GM12892 (cell line): ENCODE measurements around the gene ZNF473.
"Not testable (repeated sequence)": the region's sequence is repeated elsewhere in the genome, so short reads cannot be mapped to it uniquely, and the experiment has no call there.

Experiments
- DNase-seq: peaks from one replicate; pipeline ENCODE4 v3.0.0; 2011; ENCODE audit not compliant: insufficient read length
- FAIRE-seq: peaks from 2 replicates; lab custom pipeline; 2011; peaks lifted over from hg19 to GRCh38; lab: Jason Lieb, UNC
- POLR2A ChIP-seq: IDR thresholded peaks from 2 replicates; pipeline ENCODE4 v1.6.1; 2011; ENCODE audit warnings: low read depth, low read length, control low read depth
- POLR2AphosphoS5 ChIP-seq: IDR thresholded peaks from 2 replicates; pipeline ENCODE4 v1.6.1; 2011; ENCODE audit warnings: low read depth, low read length, control low read depth
- TAF1 ChIP-seq: IDR thresholded peaks from 2 replicates; pipeline ENCODE4 v1.6.1; 2011; ENCODE audit warnings: low read depth, mild to moderate bottlenecking, control low read depth, low read length, borderline replicate concordance

Gene ZNF473

DNA sequence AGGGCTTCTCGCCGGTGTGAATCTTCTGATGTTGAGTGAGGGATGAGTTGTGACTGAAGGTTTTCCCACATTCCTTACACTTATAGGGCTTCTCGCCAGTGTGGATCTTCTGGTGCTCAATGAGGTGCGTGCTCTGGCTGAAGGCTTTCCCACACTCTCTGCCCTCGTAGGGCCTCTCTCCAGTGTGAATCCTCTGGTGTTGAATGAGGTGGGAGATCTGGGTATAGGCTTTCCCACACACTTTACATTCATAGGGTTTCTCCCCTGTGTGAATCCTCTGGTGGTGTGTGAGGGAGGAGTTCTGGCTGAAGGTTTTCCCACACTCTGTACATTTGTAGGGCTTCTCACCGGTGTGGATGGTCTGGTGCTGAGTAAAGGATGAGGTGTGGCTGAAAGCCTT, 33.2 kb downstream of the ZNF473 start:
- no peak for TF ChIP-seq POLR2A
- no peak for TF ChIP-seq TAF1
- TF ChIP-seq POLR2AphosphoS5, result no peak
- DNase-seq (no peak), FAIRE-seq (no peak)

DNA sequence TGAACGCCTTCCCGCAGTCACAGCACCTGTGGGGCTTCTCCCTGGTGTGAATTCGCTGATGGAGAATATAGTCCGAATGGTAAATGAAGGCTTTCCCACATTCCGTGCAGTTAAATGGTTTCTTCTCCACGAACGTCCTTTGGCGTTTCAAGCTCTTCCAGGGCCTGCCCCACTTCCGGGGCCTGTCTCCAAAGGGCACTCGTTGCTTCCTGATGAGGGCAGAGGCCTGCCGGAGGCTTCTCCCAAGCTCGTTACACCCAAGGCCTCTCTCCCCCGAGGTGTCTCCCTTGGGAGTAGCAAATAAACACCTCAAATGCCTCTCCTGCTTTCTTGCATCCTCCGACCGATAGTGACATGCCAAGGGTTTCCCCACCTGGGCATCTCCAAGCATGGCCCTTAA, 34.3 kb downstream of the ZNF473 start:
- FAIRE-seq (no peak), DNase-seq (no peak)
- TF ChIP-seq TAF1 (no peak), POLR2A (no peak), POLR2AphosphoS5 (no peak)

DNA sequence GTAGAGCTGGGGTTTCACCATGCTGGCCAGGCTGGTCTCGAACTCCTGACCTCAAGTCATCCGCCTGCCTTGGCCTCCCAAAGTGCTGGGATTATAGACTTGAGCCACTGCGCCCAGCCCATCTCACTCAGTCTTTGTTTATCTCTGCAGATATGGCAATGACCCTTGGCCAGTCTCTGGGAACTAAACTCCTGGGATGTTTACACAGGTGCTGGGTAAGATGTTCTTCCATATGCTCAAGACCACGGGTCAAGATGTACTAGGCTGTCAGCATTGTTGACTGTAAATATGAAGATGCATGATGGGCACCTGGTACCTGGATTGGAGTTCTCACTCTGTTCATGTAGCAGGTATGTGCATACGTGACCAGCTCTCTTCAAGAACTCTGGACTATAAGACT, 35.8 kb downstream of the ZNF473 start:
- DNase-seq (no peak), FAIRE-seq (no peak)
- TF ChIP-seq POLR2A (no peak), POLR2AphosphoS5 (no peak), TAF1 (no peak)

GRCh38 chr19:50065938-50066337, 40.1 kb downstream of the ZNF473 start:
- DNase-seq (no peak), FAIRE-seq (no peak)
- TF ChIP-seq TAF1, result no peak
- TF ChIP-seq POLR2A, result no peak
- TF ChIP-seq POLR2AphosphoS5, result no peak

DNA sequence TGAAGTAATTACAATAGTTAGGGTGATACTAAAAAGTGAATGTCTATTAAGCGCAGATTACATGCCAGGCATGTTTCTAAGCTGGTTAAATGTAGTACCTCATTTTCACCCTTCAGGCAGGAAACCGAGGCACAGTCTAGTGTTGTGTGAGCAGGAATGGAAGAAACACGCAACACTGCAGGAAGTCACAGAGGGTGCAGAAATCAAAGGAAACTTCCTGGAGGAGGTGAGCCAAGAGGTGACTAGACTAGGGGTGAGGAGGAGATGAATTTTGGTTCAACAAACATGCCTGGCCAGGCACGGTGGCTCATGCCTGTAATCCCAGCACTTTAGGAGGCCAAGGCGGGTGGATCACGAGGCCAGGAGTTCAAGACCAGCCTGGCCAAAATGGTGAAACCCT, 41.8 kb downstream of the ZNF473 start:
- FAIRE-seq (no peak), DNase-seq (no peak)
- TF ChIP-seq POLR2A, result no peak
- TF ChIP-seq TAF1, result no peak
- TF ChIP-seq POLR2AphosphoS5, result no peak

DNA sequence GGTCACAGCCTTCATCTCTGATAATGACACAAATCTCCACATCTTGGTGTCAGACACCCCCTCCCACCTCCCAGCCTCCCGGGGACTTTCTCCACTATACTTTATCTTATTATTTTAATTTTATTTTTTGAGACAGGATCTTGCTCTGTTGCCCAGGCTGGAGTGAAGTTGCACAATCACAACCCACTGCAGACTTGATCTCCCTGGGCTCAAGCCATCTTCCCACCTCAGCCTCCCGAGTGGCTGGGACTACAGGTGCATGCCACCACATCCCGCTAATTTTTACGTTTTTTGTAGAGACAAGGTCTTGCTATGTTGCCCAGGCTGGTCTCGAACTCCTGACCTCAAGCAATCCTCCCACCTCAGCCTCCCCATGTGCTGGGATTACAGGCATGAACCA, 42.6 kb downstream of the ZNF473 start:
- not testable (repeated sequence) for FAIRE-seq, DNase-seq

GRCh38 chr19:50075076-50075475, 49.3 kb downstream of the ZNF473 start:
- FAIRE-seq, DNase-seq: not testable (repeated sequence)

- not testable (repeated sequence) for FAIRE-seq, DNase-seq
Measured at GRCh38 chr19:50075644-50076372, 50.0 kb downstream of the ZNF473 start.

DNA sequence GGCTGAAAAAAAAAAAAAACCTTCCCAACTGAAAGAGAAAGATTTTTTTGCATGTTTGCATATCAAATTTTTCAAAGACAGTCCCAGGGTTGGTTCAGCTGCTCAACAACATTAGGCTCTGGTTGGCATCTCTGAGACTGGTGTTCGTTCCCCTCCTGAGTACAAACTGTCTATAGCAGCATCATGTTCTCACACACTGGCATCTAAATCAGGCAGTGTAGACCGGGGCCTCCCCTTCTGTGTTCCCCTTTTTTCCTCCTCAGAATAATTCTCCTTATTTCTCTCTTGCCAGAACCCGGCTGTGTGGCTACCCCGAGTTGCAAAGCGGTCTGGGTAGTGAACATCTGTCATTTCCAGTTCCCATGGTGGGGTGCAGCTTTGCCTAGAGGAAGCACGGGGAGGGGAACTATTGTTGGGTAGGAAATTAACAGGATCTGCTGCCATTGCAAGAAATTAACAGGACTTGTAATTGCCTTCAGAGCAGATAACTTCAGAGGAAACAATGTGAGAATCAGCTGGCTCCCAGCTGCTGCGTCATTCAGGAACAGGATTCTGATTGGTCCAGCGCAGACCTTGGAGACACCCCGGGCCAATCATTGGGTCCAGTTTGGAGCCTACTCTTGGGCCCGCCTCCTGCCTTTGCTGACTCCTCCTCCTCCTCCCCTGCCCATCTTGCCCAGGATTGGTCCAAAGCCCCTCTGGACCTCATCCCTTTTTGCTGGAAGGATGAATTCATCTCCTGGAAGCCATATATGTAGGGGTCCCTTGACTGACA, 51.0 kb downstream of the ZNF473 start:
- FAIRE-seq, DNase-seq: not testable (repeated sequence)

DNA sequence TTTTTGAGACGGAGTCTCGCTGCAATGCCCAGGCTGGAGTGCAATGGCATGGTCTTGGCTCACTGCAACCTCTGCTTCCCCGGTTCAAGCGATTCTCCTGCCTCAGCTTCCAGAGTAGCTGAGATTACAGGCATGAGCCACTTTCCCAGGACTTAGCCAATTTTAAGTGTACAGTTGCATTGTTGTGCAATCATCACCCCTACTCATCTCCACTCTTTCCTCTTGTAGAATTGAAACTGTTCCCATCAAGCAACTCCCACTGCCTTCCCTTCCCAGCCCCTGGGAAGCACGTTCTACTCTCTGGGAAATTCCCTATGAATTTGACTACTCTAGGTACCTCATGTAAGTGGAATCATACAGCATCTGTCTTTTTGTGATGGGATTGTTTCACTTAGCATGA, 53.2 kb downstream of the ZNF473 start:
- not testable (repeated sequence) for FAIRE-seq, DNase-seq

DNA sequence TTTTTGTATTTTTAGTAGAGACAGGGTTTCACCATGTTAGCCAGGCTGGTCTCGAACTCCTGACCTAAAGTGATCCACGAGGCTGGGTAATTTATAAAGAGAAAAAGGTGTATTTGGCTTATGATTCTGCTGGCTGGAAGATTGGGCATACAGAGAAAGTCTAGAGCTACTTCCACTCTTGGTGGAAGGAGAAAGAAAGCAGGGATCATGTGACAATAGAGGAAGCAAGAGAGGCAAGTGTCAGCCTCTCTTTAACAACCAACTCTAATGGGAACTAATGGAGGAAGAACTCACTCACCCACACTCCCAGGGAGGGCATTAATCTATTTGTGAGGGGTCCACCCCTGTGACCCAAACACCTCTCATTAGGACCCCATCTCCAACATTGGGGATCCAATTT, 58.6 kb downstream of the ZNF473 start:
- DNase-seq, FAIRE-seq: not testable (repeated sequence)

DNA sequence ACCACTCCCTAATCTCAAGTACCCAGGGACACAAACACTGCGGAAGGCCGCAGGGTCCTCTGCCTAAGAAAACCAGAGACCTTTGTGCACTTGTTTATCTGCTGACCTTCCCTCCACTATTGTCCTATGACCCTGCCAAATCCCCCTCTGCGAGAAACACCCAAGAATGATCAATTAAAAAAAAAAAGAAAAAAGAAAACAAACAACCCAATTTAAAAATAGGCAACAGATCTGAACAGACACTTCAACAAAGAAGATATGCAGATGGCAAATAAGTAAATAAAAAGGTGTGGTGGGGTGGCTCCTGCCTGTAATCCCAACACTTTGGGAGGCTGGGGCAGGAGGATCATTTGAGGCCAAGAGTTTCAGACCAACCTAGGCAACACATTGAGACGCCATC, 61.3 kb downstream of the ZNF473 start:
- not testable (repeated sequence) for FAIRE-seq, DNase-seq

- not testable (repeated sequence) for DNase-seq, FAIRE-seq
Measured at GRCh38 chr19:50090706-50091105, 64.9 kb downstream of the ZNF473 start.

- FAIRE-seq, DNase-seq: not testable (repeated sequence)
Measured at GRCh38 chr19:50091786-50092185, 66.0 kb downstream of the ZNF473 start.

DNA sequence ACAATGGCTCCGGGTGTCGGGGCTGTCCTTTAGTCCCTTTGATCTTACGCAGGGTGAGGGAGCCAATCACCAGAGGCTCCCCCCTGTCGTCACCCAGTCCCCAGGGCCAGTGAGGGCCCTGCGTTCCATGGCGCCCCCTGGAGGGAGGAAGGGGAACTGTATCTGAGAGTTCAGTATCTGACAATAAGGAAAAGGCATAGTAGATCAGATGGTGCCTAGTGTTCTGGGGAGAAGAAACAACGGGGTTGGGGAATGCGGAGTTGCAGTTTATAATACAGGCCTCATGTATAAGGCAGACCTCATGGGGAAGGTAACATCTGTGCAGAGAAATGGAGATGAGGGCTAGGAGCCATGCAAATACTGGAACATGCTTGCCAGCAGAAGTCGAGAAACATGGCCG, 66.8 kb downstream of the ZNF473 start:
- DNase-seq, FAIRE-seq: not testable (repeated sequence)

DNA sequence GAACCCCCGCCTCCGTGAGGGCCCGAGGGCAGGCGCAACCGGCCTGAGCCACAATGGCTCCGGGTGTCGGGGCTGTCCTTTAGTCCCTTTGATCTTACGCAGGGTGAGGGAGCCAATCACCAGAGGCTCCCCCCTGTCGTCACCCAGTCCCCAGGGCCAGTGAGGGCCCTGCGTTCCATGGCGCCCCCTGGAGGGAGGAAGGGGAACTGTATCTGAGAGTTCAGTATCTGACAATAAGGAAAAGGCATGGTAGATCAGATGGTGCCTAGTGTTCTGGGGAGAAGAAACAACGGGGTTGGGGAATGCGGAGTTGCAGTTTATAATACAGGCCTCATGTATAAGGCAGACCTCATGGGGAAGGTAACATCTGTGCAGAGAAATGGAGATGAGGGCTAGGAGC, 72.1 kb downstream of the ZNF473 start:
- not testable (repeated sequence) for FAIRE-seq, DNase-seq

GRCh38 chr19:50098892-50099291, 73.1 kb downstream of the ZNF473 start:
- DNase-seq, FAIRE-seq: not testable (repeated sequence)

GRCh38 chr19:50099696-50100095, 73.9 kb downstream of the ZNF473 start:
- DNase-seq, FAIRE-seq: not testable (repeated sequence)

- FAIRE-seq, DNase-seq: not testable (repeated sequence)
Measured at GRCh38 chr19:50100946-50101345, 75.1 kb downstream of the ZNF473 start.
